ENCODE measurements around the gene KIAA1549.
A peak's percentile ranks its signal among the peaks of the same experiment; 100 is the strongest.

The KIAA1549 gene

GRCh38 chr7:138882249-138882648 is 98.9 kb downstream of the KIAA1549 start:
- DNase-seq (ENCODE audit: low read depth in 2 of 2), result no peak

DNA sequence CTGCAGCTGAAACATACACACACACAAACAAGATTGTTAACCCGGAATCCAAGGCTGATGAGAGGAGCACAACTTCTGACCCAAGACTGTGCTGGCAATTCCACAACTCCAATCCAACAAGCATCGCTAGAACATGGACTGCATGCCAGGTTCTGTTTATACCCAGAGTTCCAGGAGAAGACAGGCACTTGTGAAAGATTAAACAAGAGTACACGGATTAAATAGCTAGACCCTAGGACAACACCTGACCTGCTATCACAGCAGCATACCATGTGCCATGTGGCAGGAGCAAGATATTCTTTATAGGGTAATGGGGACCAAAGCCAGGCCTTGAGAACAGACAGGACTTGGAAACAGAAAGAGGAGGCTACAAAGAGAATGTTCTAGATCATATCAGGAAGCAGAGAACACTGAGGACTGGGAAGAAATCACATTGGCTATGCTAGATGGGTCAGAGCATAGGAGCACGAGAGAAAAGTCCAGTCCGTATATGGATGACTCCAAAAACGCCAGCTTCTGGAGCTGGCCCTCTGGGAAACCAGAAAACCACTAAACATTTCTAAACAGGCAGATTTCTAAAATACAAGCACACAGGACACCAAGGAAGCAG is 99.5 kb downstream of the KIAA1549 start:
- no peak for DNase-seq (ENCODE audit: low read depth in 2 of 2)

GRCh38 chr7:138880881-138881578 is 100.2 kb downstream of the KIAA1549 start:
- DNase-seq (ENCODE audit: low read depth in 2 of 2), result no peak

DNA sequence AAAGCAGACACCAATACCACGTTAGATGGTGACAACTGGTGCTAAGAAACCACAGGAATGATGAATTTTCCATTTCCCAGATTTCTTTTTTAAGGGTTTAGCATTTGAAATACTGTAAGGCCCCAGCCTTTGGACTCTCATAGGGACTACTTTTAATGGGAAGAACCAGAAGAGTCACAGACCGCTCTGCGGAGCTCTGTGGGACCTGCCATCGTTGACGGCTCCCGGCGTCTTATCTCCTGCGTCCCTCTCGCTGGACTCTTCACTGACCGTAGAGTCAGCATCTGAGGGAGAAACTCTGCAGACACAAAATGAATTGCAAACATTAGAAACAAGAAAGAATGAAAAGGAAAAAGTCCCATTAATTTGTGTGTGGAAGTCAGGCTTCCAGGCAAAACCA is 101.8 kb downstream of the KIAA1549 start:
- DNase-seq (ENCODE audit: low read depth in 2 of 2), result no peak

DNA sequence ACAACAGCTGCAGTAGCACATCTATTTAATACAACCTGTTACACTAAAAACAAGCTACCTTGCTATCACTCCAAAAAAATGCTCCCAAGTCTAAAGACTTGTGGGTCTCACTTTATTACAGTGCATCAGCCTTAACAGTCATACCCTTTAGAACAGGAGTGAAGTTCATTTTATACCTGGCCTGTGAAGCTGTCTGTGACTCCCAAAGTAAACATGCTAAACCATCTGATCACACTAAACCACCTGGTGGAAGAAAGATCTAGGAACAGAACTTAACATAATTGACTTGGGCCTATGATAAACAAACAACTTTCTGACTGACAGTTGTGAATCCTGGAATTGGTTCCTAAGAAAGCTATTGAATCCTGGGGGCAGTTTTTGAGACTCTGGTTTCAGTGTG is 102.3 kb downstream of the KIAA1549 start:
- DNase-seq (ENCODE audit: low read depth in 2 of 2), result no peak

GRCh38 chr7:138878051-138878450 is 103.1 kb downstream of the KIAA1549 start:
- DNase-seq (ENCODE audit: low read depth in 2 of 2), result no peak

- DNase-seq (ENCODE audit: low read depth in 2 of 2), result no peak
Observed at GRCh38 chr7:138876326-138876725, 104.9 kb downstream of the KIAA1549 start.

DNA sequence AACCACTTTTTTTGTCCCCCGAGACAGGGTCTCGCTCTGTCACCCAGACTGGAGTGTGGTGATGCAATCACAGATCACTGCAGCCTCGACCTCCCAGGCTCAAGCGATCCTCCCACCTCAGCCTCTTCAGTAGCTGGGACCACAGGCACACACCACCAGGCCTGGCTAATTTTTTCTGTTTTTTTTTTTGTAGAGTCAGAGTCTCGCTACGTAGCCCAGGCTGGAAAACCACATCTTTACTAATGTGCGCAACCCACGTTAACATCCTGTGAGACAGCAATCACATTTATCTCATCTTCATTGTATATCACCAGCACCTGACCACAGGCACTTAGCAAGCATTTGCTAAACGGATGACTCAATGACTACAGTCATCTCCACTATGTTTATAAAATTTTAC is 105.4 kb downstream of the KIAA1549 start:
- DNase-seq (ENCODE audit: low read depth in 2 of 2), result peak; percentile 50 to 57

- DNase-seq (ENCODE audit: low read depth in 2 of 2), result no peak
Observed at GRCh38 chr7:138873220-138873892, 107.8 kb downstream of the KIAA1549 start.

- DNase-seq (ENCODE audit: low read depth in 2 of 2), result no peak
Observed at GRCh38 chr7:138872576-138872975, 108.6 kb downstream of the KIAA1549 start.

- no peak for DNase-seq (ENCODE audit: low read depth in 2 of 2)
Observed at GRCh38 chr7:138871814-138872090, 109.4 kb downstream of the KIAA1549 start.

GRCh38 chr7:138871065-138871813 is 110.0 kb downstream of the KIAA1549 start:
- DNase-seq (ENCODE audit: low read depth in 2 of 2), result no peak

DNA sequence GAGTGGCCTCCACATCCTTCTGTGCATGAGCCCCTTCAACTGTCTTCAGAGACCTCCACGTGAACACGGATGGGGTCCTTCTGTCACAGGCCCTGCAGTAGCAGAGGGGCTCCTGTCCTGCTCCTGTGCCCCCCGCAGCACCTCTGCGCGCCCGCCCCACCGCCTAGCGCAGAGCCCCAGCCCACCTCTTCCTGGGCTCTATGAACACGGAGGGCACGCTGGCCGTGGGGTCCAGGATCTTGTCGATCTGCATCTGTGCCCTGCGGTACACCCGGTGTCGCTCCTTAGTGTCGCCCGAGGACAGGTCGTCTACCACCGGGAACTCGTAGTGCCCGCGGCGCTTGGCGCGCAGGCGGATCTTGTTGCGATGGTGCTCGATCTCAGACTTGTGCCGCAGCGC is 111.8 kb downstream of the KIAA1549 start:
- no peak for DNase-seq (ENCODE audit: low read depth in 2 of 2)

DNA sequence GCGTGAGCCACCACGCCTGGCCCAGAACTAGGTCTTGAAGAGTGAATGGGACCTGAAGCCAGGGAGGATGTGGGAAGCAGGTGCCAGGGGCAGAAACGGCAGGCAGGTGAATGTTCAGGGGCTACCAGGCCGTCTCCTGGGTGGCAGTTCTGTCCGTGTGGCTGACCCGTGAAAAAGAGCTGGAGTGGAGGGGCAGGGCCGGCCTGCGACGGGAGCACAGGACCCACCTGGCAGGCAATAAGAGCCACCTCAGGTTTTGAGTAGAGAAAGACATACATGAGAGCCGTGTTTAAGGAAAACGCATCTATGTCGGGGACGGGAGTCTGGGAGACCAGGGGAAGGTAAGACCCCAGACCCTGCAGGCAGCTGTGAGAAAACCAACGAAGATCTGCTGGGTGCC is 112.5 kb downstream of the KIAA1549 start:
- DNase-seq (ENCODE audit: low read depth in 2 of 2), result no peak

DNA sequence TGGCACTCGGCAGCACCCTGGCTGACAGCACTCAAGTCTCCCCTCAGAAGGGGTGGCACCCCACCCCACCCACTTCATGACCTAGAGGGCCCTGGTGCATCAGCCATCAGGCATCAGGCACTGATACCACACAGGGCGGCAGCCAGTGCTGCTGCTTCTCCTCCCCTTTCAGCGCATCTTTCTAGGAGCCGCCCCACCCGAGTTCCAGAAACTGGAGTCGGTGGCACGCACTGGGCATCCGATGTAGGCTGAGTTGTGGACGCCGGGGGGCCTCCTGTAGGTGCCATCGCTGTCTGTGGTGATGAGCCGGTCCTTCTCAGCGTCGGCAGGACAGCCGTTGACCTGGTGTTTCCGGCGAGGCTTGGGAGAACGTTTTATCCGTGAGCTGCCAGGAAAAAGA is 113.4 kb downstream of the KIAA1549 start:
- no peak for DNase-seq (ENCODE audit: low read depth in 2 of 2)

- no peak for DNase-seq (ENCODE audit: low read depth in 2 of 2)
Observed at GRCh38 chr7:138866353-138866752, 114.8 kb downstream of the KIAA1549 start.

DNA sequence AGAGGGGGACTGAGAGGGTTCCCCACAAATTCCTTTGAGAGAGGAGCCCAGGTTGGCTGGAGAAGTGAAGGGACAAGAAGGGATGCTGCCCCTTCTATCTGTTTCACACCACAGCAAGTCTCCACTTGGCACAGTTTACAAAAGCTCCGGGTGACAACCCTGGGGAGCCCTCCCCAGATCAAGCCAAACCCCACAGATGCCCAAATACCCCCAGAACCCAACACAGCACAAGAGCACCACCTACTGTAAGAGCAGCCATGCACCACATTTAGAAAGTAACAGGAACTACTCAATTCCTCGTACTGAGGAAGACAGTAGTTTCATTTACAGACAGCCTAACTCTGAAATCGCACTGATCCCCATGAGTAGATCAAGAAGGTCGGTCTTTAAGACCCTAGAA is 115.3 kb downstream of the KIAA1549 start:
- DNase-seq (ENCODE audit: low read depth in 2 of 2), result peak in 1 of 2 donors; percentile 25

DNA sequence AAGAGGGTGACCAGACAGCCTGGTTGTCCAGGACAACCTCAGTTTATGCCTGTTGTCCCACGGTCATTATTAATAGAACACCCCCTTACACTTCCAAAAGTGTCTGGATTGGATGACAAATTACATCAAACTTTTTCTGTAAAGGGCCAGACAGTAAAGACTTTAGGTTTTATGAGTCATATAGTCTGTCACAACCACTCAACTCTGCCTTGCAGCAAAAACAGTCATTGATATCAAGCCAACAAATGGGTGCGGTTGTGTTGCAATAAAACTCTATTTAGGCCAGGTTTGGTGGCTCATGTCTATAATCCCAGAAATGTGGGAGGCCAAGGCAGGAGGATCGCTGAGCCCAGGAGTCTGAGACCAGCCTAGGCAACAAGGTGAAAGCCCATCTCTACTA is 116.5 kb downstream of the KIAA1549 start:
- no peak for DNase-seq (ENCODE audit: low read depth in 2 of 2)

DNA sequence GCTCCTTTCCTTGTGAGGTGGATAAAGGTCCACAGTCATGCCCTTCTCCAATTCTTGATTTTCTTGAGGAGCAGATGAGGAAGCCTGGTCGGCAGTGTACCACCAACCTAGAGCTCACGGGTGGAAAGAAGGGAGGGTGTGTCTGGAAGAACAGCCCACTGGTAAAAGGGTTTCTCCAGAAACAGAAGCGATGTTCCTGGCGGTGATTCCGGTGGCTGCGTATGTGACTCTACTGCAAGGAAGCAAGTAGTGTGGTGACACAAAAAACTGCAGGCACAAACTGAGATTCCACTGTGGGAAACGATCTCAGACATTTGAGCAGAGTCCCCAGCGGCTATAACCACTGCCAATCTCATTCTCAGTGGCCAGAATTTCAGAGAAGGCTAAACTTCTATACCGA is 117.3 kb downstream of the KIAA1549 start:
- DNase-seq (ENCODE audit: low read depth in 2 of 2), result no peak

DNA sequence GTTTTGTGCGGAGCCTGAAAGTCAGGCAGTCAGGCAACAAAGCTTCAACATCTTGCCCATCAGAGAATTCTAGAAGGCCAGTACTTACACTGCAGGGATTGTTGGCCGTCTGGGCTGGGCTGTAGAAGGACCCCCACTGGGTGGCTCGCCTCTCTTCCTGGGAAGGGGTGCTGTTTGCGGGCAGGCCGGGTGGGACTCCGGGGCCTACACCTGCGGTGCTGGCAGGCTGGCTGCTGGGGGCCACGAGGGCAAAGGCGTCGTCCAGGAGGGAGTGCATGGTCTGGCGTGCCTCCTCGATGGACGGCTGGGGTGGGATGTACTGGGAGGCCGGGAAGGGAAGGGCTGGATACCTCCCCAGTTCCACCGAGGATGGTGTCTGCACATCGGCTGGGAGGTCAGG is 120.1 kb downstream of the KIAA1549 start:
- DNase-seq (ENCODE audit: low read depth in 2 of 2), result no peak

GRCh38 chr7:138857728-138858127 is 123.5 kb downstream of the KIAA1549 start:
- DNase-seq (ENCODE audit: low read depth in 2 of 2), result no peak

- DNase-seq (ENCODE audit: low read depth in 2 of 2), result no peak
Observed at GRCh38 chr7:138854115-138854645, 127.0 kb downstream of the KIAA1549 start.
